Measurements from ENCODE around the gene SEMA7A. TPM values are rescaled to one million over a fixed set of nuclear protein-coding genes. Genes with fewer than 3 reads are reported as not detected.

The SEMA7A gene
- total and polyA plus RNA-seq, 9 of the 15 experiments (the other 6 are each of a cell fraction or from before 2014, with no cell fraction given), result 0.04 to 8.2 (median 5.4) TPM; not detected in 1

DNA sequence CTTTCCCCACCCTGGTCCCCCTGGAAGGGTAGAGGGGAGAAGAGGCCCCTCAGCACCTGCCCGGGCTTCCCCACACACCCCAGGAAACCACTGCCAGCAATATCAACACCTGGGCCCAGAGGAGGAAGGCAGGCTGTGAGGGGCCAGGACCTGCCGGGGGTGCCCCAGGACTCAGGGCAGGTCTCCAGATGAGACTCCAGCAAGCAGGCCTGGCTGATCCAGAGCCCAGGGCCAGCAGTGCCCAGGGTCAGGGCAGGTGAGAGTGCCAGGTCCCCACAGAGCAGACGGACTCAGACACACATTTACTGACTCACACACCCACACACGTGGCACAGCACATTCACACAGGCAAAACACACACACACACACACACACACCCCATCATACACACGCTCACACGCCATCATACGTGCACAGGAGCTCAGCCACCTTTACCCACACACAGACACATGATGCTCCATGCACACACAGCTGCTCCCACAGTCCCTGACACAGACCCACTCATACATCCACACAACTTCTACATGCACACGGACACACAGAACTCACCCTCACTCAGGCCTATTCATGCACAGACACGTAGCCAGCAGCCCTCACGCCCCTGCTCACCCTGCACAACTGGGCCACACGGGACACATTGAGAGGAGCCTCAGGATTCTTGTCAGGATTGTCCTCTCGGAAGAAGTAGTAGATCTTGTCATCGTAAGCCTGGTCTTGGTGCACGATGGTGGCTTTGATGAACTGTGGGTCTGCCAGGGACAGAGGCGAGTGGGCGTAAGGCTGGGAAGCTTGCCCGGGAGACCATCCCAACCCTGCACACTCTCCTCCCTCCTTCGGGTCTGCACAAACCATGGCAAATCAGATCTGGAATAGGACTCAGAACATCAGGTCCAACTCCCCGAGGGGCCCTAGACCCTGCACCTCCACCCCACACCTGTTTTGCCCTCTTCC lies 17.5 kb downstream of the SEMA7A start:
- ChIA-PET POLR2A (no interaction called here), CTCF (ENCODE audit: low intra/inter-chr PET ratio) (no interaction called here)
- DNase-seq (ENCODE audit: extremely low read depth in 1 of 4, low spot score in 3 of 4) (no peak), FAIRE-seq (peak; percentile 23), ATAC-seq (no peak)
- Histone ChIP-seq H3K27me3 (ENCODE audit: control insufficient read depth in 2 of 2, insufficient read depth in 2 of 2, low read length in 2 of 2) (no peaks in the 10 kb centered on the region), H3K9me3 (replicated peaks; ENCODE audit: control insufficient read depth, insufficient read depth, low read depth, low read length) (no peaks in the 10 kb centered on the region), H3K27ac (ENCODE audit: extremely low read depth, low read depth, low read length) (no peak overlapping the region), H3K4me1 (replicated peaks in 1 of 2; ENCODE audit: control insufficient read depth in 2 of 2, insufficient read depth in 2 of 2, low read length in 2 of 2) (peaks cover 14 to 40% of the 10 kb centered on the region in 2 experiments; a peak in 4 of 5 replicates), H4K20me1 (replicated peaks; ENCODE audit: control insufficient read depth, insufficient read depth, low read length) (peaks cover 13% of the 10 kb centered on the region), H3K79me2 (ENCODE audit: control insufficient read depth, insufficient read depth, low read length) (peaks cover 28% of the 10 kb centered on the region), H3K9ac (ENCODE audit: insufficient read depth in 1 of 2, low read depth in 2 of 2, low read length in 2 of 2) (peak overlapping the region in 1 of 2 experiments; percentile 65; a peak in 2 of 4 replicates), H2AFZ (ENCODE audit: low read depth, low read length) (no peak overlapping the region), H3K4me2 (ENCODE audit: insufficient read depth, low read length) (no peak overlapping the region), H3K4me3 (no peak overlapping the region), H3K9me1 (ENCODE audit: control insufficient read depth, insufficient read depth, low read length) (peaks cover 6% of the 10 kb centered on the region), H3K36me3 (ENCODE audit: control insufficient read depth, insufficient read depth, low read length) (peaks cover 73% of the 10 kb centered on the region; the same call in 2 of the 3 replicates)
- intact Hi-C loops (cut with micrococcal nuclease), result no loop called here
- 78% methylated on average over 19 of the region's 19 CpGs for WGBS (ENCODE audit: insufficient coverage, low coverage, missing lambda C conversion rate)
- TF ChIP-seq JUNB (CRISPR knock-in tag; conservative IDR thresholded peaks at IDR 0.05) (no peak), ZNF282 (CRISPR knock-in tag; IDR thresholded peaks at IDR 0.05) (no peak)
- no TSS peak for BruUV-seq (replicated peaks)
- in situ Hi-C loops (cut with MboI), result no loop called here

DNA sequence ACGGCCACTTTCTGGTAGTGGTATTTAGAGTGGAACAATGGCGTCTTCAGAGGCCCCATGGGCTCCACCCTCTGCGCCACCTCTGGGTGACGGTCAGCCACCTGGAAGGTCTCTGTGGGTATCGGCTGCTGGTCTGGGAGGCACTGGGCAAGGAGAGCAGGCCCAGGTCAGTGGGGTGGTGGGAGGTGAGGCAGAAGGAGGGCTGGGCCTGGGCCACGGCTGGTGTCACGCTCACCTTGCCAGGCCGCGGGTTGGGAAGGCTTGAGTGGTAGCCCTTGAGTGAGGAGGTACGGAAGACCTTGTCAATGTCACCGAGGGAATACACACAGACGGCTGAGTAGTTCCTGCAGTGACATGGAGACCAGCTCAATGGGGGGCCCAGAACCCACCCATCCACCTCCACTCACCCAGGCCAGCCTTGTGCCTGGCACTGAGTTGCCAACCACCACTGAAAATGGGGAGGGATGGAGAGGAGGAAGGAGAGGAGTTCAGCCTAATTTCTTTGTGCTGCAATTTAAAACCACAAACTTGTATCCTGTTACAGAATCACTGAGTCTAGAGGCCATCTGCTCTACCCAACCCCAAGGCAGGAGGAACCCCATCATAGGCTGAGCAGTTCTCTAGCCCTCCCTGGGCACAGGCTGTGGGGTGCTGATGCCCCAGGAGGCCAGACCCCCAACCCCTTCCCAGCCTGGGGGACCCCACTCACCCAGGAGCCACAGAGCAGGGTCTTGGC lies 19.0 kb downstream of the SEMA7A start:
- ChIA-PET POLR2A (interaction anchor here (0.6 to 1.6 kb wide), 2 partner anchors 9 to 17 kb away, joined by 3 to 4 read pairs; no protein-coding TSS in a partner anchor), CTCF (ENCODE audit: low intra/inter-chr PET ratio) (no interaction called here)
- peaks cover 87% of the 10 kb centered on the region; the same call in 2 of the 3 replicates for H3K36me3 ChIP-seq (ENCODE audit: control insufficient read depth, insufficient read depth, low read length)
- whole genome bisulfite sequencing (ENCODE audit: insufficient coverage, low coverage, missing lambda C conversion rate), result 97% methylated on average over 12 of the region's 12 CpGs
- H4K20me1 ChIP-seq (replicated peaks; ENCODE audit: control insufficient read depth, insufficient read depth, low read length), result peaks cover 7% of the 10 kb centered on the region
- ATAC-seq (no peak), FAIRE-seq (no peak), DNase-seq (ENCODE audit: extremely low read depth in 1 of 4, low spot score in 3 of 4) (no peak)
- no peak overlapping the region for H2AFZ ChIP-seq (ENCODE audit: low read depth, low read length)
- intact Hi-C loops (cut with micrococcal nuclease), result no loop called here
- no peak overlapping the region for H3K4me2 ChIP-seq (ENCODE audit: insufficient read depth, low read length)
- H3K79me2 ChIP-seq (ENCODE audit: control insufficient read depth, insufficient read depth, low read length), result peaks cover 13% of the 10 kb centered on the region
- H3K27ac ChIP-seq (ENCODE audit: extremely low read depth, low read depth, low read length), result no peak overlapping the region
- H3K27me3 ChIP-seq (ENCODE audit: control insufficient read depth in 2 of 2, insufficient read depth in 2 of 2, low read length in 2 of 2), result no peaks in the 10 kb centered on the region
- H3K9me1 ChIP-seq (ENCODE audit: control insufficient read depth, insufficient read depth, low read length), result peaks cover 4% of the 10 kb centered on the region
- in situ Hi-C loops (cut with MboI), result no loop called here
- H3K9ac ChIP-seq (ENCODE audit: insufficient read depth in 1 of 2, low read depth in 2 of 2, low read length in 2 of 2), result no peak overlapping the region
- no TSS peak for BruUV-seq (replicated peaks)
- peaks cover 0 to 35% of the 10 kb centered on the region in 2 experiments; a peak in 4 of 5 replicates for H3K4me1 ChIP-seq (replicated peaks in 1 of 2; ENCODE audit: control insufficient read depth in 2 of 2, insufficient read depth in 2 of 2, low read length in 2 of 2)
- no peak overlapping the region for H3K4me3 ChIP-seq
- H3K9me3 ChIP-seq (replicated peaks; ENCODE audit: control insufficient read depth, insufficient read depth, low read depth, low read length), result no peaks in the 10 kb centered on the region
- TF ChIP-seq TOE1 (IDR thresholded peaks at IDR 0.05; ENCODE audit: borderline replicate concordance) (no peak), TOE1 (CRISPR knock-in tag; IDR thresholded peaks at IDR 0.05; ENCODE audit: borderline replicate concordance, low read depth) (no peak), ARHGAP35 (IDR thresholded peaks at IDR 0.05; ENCODE audit: partially characterized antibody) (no peak), ZNF140 (CRISPR knock-in tag; IDR thresholded peaks at IDR 0.05) (no peak), BCOR (IDR thresholded peaks at IDR 0.05) (no peak), MBD2 (IDR thresholded peaks at IDR 0.05; ENCODE audit: borderline replicate concordance, low read depth) (no peak), RCOR1 (IDR thresholded peaks at IDR 0.05; ENCODE audit: borderline replicate concordance in 1 of 2, low read depth in 2 of 2, low read length in 2 of 2) (no peak)

Data from K562 (cell line).